GM12891 (cell line): ENCODE measurements around the gene PEX19.

ENCODE experiments used
- PAX5 ChIP-seq: IDR thresholded peaks from 2 replicates; pipeline ENCODE4 v1.6.1; 2011; ENCODE audit warnings: low read length, moderate library complexity, mild to moderate bottlenecking; ENCODE audit not compliant: insufficient read depth, severe bottlenecking
- POLR2A ChIP-seq: IDR thresholded peaks from 2 replicates; pipeline ENCODE4 v1.6.1; 2011; ENCODE audit warnings: low read depth, low read length, control low read depth
- POLR2AphosphoS5 ChIP-seq: IDR thresholded peaks from 2 replicates; pipeline ENCODE4 v1.6.1; 2011; ENCODE audit warnings: low read depth, low read length, control low read depth
- TAF1 ChIP-seq: IDR thresholded peaks from 2 replicates; pipeline ENCODE4 v1.6.1; 2011; ENCODE audit warnings: low read depth, low read length, control low read depth

- no peak for TF ChIP-seq POLR2A
- no peak for TF ChIP-seq POLR2AphosphoS5
- TF ChIP-seq TAF1: no peak
- TF ChIP-seq PAX5: no peak
Observed at GRCh38 chr1:160260406-160261382, 24.2 kb downstream of the PEX19 start.
